HUDEP-2 (cell line): ENCODE measurements around the gene MLH1.

Experiments
- DNase-seq, 76 experiments: peaks; one replicate each; lab custom pipeline; 2025; ENCODE audit not compliant: unreplicated experiment in 76 of 76; lab: John Stamatoyannopoulos, UW

Gene MLH1

GRCh38 chr3:37082317-37082716, 89.0 kb downstream of the MLH1 start:
- no peak for DNase-seq

GRCh38 chr3:37086918-37087317, 93.6 kb downstream of the MLH1 start:
- no peak for DNase-seq

GRCh38 chr3:37087870-37088269, 94.6 kb downstream of the MLH1 start:
- no peak for DNase-seq

- no peak for DNase-seq
Observed at GRCh38 chr3:37092484-37092883, 99.2 kb downstream of the MLH1 start.

- DNase-seq: no peak
Observed at GRCh38 chr3:37093481-37093880, 100.2 kb downstream of the MLH1 start.

- no peak for DNase-seq
Observed at GRCh38 chr3:37094636-37095035, 101.3 kb downstream of the MLH1 start.

- DNase-seq: no peak
Observed at GRCh38 chr3:37096288-37096687, 103.0 kb downstream of the MLH1 start.

GRCh38 chr3:37096975-37097374, 103.7 kb downstream of the MLH1 start:
- no peak for DNase-seq

- no peak for DNase-seq
Observed at GRCh38 chr3:37097776-37098175, 104.5 kb downstream of the MLH1 start.

- DNase-seq: no peak
Observed at GRCh38 chr3:37098884-37099283, 105.6 kb downstream of the MLH1 start.

GRCh38 chr3:37099469-37099868, 106.2 kb downstream of the MLH1 start:
- no peak for DNase-seq

- DNase-seq: no peak
Observed at GRCh38 chr3:37100411-37100810, 107.1 kb downstream of the MLH1 start.
